ENCODE data around the gene NUP188.
"Not testable (repeated sequence)": the region's sequence is repeated elsewhere in the genome, so short reads cannot be mapped to it uniquely, and the experiment has no call there.

Gene NUP188

DNA sequence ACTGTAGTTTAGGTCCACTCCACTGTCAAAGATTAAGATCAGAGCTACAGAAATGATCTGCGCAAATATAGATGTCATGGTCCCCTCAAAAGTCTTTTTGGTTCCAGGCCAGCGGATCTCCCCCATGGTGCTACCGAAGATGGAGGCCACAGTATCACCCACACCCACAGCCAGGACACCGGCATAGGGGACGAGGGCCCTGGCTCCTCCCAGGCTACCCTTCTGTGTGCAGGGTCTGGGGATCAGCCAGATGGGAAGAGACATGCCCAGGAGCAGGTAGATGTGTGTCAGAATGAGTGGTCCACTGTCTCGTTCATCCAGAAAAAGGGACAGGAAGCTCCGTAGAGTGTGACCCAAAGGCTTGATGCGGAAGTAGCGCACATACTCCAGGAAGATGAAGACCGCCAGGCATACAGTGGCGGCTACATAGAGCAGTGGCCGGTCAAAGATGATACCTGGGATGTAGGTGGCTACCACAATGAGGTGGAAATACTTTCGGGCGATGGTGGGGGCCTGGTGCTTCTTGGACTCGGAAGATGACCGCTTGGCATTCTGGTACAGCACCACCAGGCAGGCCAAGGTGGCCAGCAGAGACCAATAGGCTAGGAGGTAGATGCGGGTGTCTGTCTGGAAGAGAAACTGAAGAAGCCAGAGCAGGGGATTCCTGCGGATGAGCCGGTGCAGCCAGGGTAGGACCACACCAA is 1.5 kb upstream of the NUP188 start:
- peaks cover 18% of the 10 kb centered on the region for H3K36me3 Mint-ChIP-seq (ENCODE audit: low read depth)
- no peaks in the 10 kb centered on the region for H3K27me3 Mint-ChIP-seq (ENCODE audit: low read depth)
- H3K4me3 Mint-ChIP-seq = peak overlapping the region; percentile 94
- H3K27ac Mint-ChIP-seq = peak overlapping the region; percentile 94
- H3K4me1 Mint-ChIP-seq (ENCODE audit: low read depth) = peaks cover 19% of the 10 kb centered on the region
- H3K9me3 Mint-ChIP-seq = no peaks in the 10 kb centered on the region
- no peak for DNase-seq (ENCODE audit: low spot score)

DNA sequence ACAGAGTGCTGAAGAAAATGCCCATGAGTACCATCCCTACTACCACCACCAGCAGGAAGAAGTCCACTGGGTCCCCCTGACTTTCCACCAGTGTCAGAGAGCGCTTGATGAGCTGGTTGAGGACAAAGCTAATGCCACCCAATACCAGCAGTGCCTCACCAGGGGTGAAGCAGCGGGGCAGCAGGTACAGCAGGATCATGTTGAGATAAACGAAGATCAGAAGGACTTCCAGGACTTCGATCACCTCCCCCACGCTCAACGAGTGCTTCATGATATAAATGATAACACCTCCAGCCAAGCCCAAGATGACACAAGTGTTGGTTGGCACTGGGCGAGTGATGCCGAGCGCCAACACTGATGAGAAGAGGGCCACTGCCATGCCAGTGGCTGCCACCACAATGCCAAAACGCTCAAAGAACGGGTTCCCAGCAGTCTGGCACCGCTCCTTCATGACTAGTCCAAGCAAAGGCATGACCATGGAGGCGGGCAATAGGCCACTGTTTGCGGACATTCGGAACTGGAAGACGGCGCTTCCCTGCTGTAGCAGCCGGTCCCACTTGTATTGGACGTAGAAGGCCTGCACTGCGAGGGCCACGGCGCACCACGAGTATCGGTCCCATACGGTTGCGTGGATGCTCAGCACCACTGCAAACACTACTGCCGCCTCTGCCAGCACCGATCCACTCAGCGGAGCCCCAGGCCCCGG is 775 bp upstream of the NUP188 start:
- Mint-ChIP-seq H3K27ac (peak overlapping the region; percentile 94), H3K9me3 (no peaks in the 10 kb centered on the region), H3K4me1 (ENCODE audit: low read depth) (peaks cover 21% of the 10 kb centered on the region), H3K27me3 (ENCODE audit: low read depth) (no peaks in the 10 kb centered on the region), H3K36me3 (ENCODE audit: low read depth) (peaks cover 20% of the 10 kb centered on the region), H3K4me3 (peak overlapping the region; percentile 94)
- no peak for DNase-seq (ENCODE audit: low spot score)

DNA sequence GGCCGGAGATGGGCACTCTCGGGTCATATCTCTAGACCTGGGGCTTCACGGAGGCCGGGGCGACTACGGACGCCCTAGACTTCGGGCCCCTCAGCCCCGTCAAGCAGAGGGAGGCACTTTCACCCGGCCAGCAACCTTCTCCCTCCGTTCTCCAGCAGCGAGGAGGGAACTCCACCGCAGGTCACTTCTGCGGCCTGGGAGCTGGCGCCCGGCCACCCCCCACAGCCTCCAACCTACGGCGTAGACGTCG is 297 bp upstream of the NUP188 start:
- Mint-ChIP-seq H3K4me1 (ENCODE audit: low read depth) (peaks cover 21% of the 10 kb centered on the region), H3K27ac (peak overlapping the region; percentile 94), H3K9me3 (no peaks in the 10 kb centered on the region), H3K4me3 (peak overlapping the region; percentile 94), H3K27me3 (ENCODE audit: low read depth) (no peaks in the 10 kb centered on the region), H3K36me3 (ENCODE audit: low read depth) (peaks cover 20% of the 10 kb centered on the region)
- no peak for DNase-seq (ENCODE audit: low spot score)

DNA sequence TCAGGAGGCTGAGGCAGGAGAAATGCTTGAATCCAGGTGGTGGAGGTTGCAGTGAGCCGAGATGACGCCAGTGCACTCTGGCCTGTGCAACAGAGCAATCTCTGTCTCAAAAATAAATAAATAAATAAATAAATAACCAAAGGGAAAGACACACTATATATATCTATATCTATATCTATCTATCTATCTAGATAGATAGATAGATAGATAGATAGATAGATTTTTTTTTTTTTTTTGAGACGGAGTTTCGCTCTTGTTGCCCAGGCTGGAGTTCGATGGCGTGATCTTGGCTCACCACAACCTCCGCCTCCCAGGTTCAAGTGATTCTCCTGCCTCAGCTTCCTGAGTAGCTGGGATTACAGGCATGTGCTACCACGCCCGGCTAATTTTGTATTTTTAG is 13.9 kb downstream of the NUP188 start:
- H3K4me1 Mint-ChIP-seq (ENCODE audit: low read depth); H3K27me3 Mint-ChIP-seq (ENCODE audit: low read depth); H3K4me3 Mint-ChIP-seq; H3K9me3 Mint-ChIP-seq; DNase-seq (ENCODE audit: low spot score); H3K27ac Mint-ChIP-seq: not testable (repeated sequence)
- H3K36me3 Mint-ChIP-seq (ENCODE audit: low read depth) = peaks cover 36% of the 10 kb centered on the region

DNA sequence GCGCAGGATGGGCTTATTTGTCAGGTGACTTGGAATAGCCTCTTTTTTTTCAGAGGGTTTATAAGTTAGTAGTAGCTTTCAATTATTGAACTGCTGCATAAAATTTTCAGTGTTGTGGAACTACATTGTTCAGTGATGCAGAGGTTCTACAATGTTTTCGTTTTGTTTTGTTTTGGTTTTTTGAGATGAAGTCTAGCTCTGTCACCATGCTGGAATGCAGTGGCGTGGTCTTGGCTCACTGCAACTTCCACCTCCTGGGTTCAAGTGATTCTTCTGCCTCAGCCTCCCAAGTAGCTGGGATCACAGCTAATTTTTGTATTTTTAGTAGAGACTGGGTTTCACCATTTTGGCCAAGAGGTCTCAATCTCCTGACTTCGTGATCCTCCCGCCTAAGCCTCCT is 22.0 kb downstream of the NUP188 start:
- H3K27me3 Mint-ChIP-seq (ENCODE audit: low read depth) = no peaks in the 10 kb centered on the region
- peaks cover 54% of the 10 kb centered on the region for H3K36me3 Mint-ChIP-seq (ENCODE audit: low read depth)
- H3K9me3 Mint-ChIP-seq = no peaks in the 10 kb centered on the region
- no peaks in the 10 kb centered on the region for H3K4me1 Mint-ChIP-seq (ENCODE audit: low read depth)
- no peak overlapping the region for H3K4me3 Mint-ChIP-seq
- DNase-seq (ENCODE audit: low spot score) = no peak
- H3K27ac Mint-ChIP-seq = no peak overlapping the region

DNA sequence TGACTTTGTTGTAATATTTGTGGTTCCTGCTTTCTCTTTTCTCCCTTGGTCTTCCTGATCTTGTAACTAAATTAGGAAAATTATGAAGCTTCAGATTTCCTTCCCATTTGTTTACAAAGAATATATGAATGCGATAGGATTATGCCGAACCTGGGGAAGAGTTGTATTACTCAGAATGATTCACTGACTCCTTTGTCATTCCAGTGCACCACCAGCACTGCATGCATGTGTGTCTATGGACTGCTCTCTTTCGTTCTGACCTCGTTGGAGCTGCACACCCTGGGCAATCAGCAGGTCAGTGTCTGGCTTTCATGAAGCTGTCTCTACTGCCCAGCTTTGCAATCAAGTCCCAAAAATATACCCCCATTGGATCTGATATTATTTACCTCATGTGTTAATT is 25.5 kb downstream of the NUP188 start:
- H3K4me3 Mint-ChIP-seq = no peak overlapping the region
- H3K27ac Mint-ChIP-seq = no peak overlapping the region

DNA sequence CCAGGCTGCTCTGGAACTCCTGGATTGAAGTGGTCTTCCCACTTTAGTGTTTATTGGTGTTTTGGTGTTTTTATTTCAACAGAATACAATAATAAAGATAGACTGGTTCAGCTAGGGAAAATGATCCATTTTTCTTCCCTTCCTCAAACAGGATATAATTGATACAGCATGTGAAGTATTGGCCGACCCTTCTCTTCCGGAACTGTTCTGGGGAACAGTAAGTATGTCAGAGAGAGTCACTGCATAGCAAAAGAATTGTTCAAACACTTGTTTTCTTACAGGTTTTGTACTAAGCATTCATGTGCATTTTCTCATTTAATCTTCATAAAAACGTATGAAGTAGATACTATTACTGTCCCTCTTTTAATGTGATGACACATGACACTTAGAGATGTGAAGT is 31.6 kb downstream of the NUP188 start:
- Mint-ChIP-seq H3K36me3 (ENCODE audit: low read depth) (peaks cover 62% of the 10 kb centered on the region), H3K4me3 (no peak overlapping the region), H3K27ac (no peak overlapping the region), H3K9me3 (no peaks in the 10 kb centered on the region), H3K4me1 (ENCODE audit: low read depth) (no peaks in the 10 kb centered on the region), H3K27me3 (ENCODE audit: low read depth) (no peaks in the 10 kb centered on the region)
- no peak for DNase-seq (ENCODE audit: low spot score)

More for the DNA sequence above, 25.5 kb downstream of the NUP188 start:
- no peak for DNase-seq (ENCODE audit: low spot score)
- Mint-ChIP-seq H3K4me1 (ENCODE audit: low read depth) (no peaks in the 10 kb centered on the region), H3K36me3 (ENCODE audit: low read depth) (peaks cover 63% of the 10 kb centered on the region), H3K9me3 (no peaks in the 10 kb centered on the region), H3K27me3 (ENCODE audit: low read depth) (no peaks in the 10 kb centered on the region)

DNA sequence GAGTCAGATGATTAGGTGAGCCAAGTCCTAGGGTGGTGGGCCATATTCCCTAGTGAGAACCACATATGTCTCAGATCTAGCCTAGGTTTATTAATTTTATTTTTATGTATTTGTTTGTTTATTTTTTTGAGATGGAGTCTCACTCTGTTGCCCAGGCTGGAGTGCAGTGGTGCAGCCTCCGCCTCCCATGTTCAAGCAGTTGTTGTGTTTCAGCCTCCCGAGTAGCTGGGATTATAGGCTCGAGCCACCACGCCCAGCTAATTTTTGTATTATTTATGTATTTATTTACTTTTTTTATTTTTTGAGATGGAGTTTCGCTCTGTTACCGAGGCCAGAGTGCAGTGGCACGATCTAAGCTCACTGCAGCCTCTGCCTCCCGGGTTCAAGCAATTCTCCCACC is 36.0 kb downstream of the NUP188 start:
- no peak overlapping the region for H3K27ac Mint-ChIP-seq
- no peaks in the 10 kb centered on the region for H3K27me3 Mint-ChIP-seq (ENCODE audit: low read depth)
- DNase-seq (ENCODE audit: low spot score) = no peak
- H3K4me1 Mint-ChIP-seq (ENCODE audit: low read depth) = no peaks in the 10 kb centered on the region
- H3K9me3 Mint-ChIP-seq = no peaks in the 10 kb centered on the region
- peaks cover 76% of the 10 kb centered on the region for H3K36me3 Mint-ChIP-seq (ENCODE audit: low read depth)
- no peak overlapping the region for H3K4me3 Mint-ChIP-seq

DNA sequence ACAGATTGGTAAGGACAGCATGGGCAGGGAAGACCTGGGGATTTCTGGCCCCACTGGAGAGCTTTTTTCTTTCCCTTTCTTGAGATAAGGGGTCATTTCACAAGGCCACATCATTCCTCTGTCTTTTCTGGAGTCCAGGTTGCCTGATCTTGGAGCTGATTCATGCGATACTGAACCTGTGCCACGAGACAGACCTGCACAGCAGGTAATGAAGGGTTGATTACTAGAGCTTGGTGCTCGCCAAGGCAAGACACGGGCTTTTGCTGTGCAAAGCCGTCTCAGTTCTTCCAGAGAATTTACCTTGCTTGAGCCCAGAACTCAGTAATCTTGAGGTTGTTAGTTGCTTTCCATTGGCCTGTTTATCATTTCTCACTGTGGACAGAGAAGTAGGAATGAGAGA is 39.2 kb downstream of the NUP188 start:
- no peak overlapping the region for H3K4me3 Mint-ChIP-seq
- no peak for DNase-seq (ENCODE audit: low spot score)
- no peaks in the 10 kb centered on the region for H3K4me1 Mint-ChIP-seq (ENCODE audit: low read depth)
- H3K27me3 Mint-ChIP-seq (ENCODE audit: low read depth) = no peaks in the 10 kb centered on the region
- no peak overlapping the region for H3K27ac Mint-ChIP-seq
- H3K36me3 Mint-ChIP-seq (ENCODE audit: low read depth) = peaks cover 64% of the 10 kb centered on the region
- H3K9me3 Mint-ChIP-seq = no peaks in the 10 kb centered on the region

DNA sequence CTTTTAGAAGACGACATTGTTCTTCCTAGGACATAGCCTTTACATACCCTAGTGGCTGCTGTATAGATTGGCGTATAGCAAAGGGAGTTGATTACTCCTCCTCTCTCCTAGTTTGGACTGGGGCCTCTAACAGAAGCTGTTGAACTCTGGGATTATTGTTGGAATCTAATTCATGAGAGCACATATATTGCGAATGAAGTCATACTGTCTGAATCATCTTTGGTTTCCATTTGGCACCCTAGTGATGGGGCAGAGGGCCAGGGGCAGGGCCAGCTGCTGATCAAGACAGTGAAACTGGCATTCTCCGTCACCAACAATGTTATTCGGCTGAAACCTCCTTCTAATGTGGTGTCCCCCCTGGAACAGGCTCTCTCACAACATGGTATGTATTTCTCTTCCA is 40.3 kb downstream of the NUP188 start:
- DNase-seq (ENCODE audit: low spot score) = no peak
- H3K27me3 Mint-ChIP-seq (ENCODE audit: low read depth) = no peaks in the 10 kb centered on the region
- H3K27ac Mint-ChIP-seq = no peak overlapping the region
- no peak overlapping the region for H3K4me3 Mint-ChIP-seq
- no peaks in the 10 kb centered on the region for H3K4me1 Mint-ChIP-seq (ENCODE audit: low read depth)
- H3K9me3 Mint-ChIP-seq = no peaks in the 10 kb centered on the region
- H3K36me3 Mint-ChIP-seq (ENCODE audit: low read depth) = peaks cover 60% of the 10 kb centered on the region

DNA sequence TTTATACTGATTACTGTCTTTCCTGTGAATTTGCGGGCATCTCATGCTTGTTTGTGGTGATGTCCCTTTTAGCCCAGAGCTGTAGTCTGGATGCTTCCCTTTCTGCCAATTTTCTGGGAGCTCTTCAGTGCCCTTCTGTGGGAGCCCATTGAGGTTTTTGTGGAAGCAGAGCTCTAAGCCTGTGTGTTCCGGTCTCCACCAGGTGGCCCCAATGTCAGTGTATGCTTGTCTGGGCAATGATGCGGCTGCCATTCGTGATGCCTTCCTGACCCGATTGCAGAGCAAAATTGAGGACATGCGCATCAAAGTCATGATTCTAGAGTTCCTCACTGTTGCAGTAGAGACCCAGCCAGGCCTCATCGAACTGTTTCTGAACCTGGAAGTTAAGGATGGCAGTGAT is 45.5 kb downstream of the NUP188 start:
- peaks cover 10% of the 10 kb centered on the region for H3K4me1 Mint-ChIP-seq (ENCODE audit: low read depth)
- no peak for DNase-seq (ENCODE audit: low spot score)
- no peaks in the 10 kb centered on the region for H3K27me3 Mint-ChIP-seq (ENCODE audit: low read depth)
- H3K4me3 Mint-ChIP-seq = no peak overlapping the region
- H3K36me3 Mint-ChIP-seq (ENCODE audit: low read depth) = peaks cover 62% of the 10 kb centered on the region
- no peak overlapping the region for H3K27ac Mint-ChIP-seq
- no peaks in the 10 kb centered on the region for H3K9me3 Mint-ChIP-seq

DNA sequence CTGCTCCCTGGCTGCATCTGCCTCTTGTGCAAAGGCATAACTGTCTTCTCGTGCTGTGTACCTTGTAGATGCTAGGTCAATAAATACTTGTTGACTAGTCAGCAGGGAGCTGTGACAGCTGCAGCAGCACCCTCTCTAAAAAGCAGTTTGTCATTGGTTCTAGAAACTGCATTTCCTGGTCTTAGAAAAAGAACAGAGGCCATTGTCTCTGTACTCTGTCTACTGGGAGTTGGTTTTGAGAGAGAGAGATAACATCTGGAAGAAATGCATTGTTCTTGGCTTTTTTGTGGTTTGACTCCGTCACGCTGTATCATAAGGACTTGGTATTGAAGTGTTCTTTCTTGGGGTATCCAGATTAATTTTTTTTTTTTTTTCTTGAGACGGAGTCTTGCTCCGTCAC is 48.3 kb downstream of the NUP188 start:
- no peaks in the 10 kb centered on the region for H3K9me3 Mint-ChIP-seq
- peak overlapping the region; percentile 28 for H3K27ac Mint-ChIP-seq
- no peak overlapping the region for H3K4me3 Mint-ChIP-seq
- DNase-seq (ENCODE audit: low spot score) = no peak
- peaks cover 67% of the 10 kb centered on the region for H3K36me3 Mint-ChIP-seq (ENCODE audit: low read depth)
- H3K27me3 Mint-ChIP-seq (ENCODE audit: low read depth) = no peaks in the 10 kb centered on the region
- H3K4me1 Mint-ChIP-seq (ENCODE audit: low read depth) = peaks cover 15% of the 10 kb centered on the region

DNA sequence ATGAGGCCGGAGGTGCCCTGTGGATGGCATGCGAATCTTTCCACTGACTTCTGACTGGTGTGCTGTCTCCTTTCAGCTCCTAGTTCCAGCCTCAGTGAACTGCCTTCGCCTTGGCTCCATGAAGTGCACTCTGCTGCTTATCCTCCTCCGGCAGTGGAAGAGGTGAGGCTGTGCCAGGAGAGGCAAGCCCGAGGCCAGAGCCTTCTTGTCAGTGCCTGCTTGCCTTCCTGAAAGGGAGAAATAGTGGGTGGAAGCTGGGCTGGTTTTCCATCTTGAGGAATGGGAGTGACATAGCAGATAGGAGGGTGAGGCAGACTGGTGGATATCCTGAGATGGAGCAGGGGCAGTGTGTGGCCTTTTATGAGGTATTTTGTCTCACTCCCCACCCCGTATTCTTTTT is 51.0 kb downstream of the NUP188 start:
- H3K27me3 Mint-ChIP-seq (ENCODE audit: low read depth) = no peaks in the 10 kb centered on the region
- H3K36me3 Mint-ChIP-seq (ENCODE audit: low read depth) = peaks cover 77% of the 10 kb centered on the region

DNA sequence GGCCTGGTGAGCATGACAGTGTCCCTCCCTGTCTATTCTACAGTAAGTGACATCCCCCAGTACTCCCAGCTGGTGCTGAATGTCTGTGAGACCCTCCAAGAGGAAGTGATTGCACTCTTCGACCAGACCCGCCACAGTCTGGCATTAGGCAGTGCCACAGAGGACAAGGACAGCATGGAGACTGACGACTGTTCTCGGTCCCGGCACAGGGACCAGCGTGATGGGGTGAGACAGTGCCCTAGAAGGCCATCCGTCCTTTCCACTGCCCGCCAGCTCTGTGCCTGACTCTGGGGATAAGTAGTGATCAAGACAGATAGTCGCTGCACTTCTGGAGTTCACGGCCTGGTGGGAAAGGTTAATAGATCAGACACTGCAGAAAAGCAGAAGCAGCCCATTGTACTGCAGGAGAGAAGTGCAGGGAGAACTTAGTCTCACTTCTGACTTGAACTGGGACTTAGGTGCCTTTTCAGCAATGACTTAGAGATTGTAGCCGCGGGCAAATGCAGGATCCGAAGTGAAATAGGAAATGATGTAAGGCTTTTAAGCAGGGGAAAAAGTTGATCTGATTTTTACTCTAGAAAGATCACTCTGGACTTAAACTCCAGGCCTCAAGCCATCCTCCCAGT is 52.2 kb downstream of the NUP188 start:
- no peaks in the 10 kb centered on the region for H3K9me3 Mint-ChIP-seq
- H3K27ac Mint-ChIP-seq = no peak overlapping the region
- H3K4me3 Mint-ChIP-seq = no peak overlapping the region
- peaks cover 69% of the 10 kb centered on the region for H3K36me3 Mint-ChIP-seq (ENCODE audit: low read depth)
- peaks cover 15% of the 10 kb centered on the region for H3K4me1 Mint-ChIP-seq (ENCODE audit: low read depth)
- DNase-seq (ENCODE audit: low spot score) = no peak
- no peaks in the 10 kb centered on the region for H3K27me3 Mint-ChIP-seq (ENCODE audit: low read depth)

More for the DNA sequence above, 51.0 kb downstream of the NUP188 start:
- H3K4me3 Mint-ChIP-seq = no peak overlapping the region
- H3K27ac Mint-ChIP-seq = no peak overlapping the region
- H3K9me3 Mint-ChIP-seq = no peaks in the 10 kb centered on the region
- H3K4me1 Mint-ChIP-seq (ENCODE audit: low read depth) = peaks cover 15% of the 10 kb centered on the region
- DNase-seq (ENCODE audit: low spot score) = no peak

Data from T-helper 2 cell treated with Interferon-gamma antibody and Interleukin-4, amounts not matched to agents 5 μg/mL and 100 μg/mL, for 36 hours (primary cell).